GM06990 (cell line): ENCODE measurements around the gene B4GALNT4.
"Not testable (repeated sequence)": the region's sequence is repeated elsewhere in the genome, so short reads cannot be mapped to it uniquely, and the experiment has no call there.

ENCODE experiments used
- DNase-seq: peaks from one replicate; pipeline ENCODE4 v3.0.0-alpha.2; 2011; ENCODE audit not compliant: insufficient read length; ENCODE audit errors: extremely low read depth
- H3K27me3 ChIP-seq: replicated peaks from 2 replicates; pipeline ENCODE4 v1.6.0; 2011; ENCODE audit warnings: low read length; ENCODE audit not compliant: control insufficient read depth, insufficient read depth
- H3K36me3 ChIP-seq: 2 replicates; pipeline ENCODE4 v1.5.1; 2011; ENCODE audit warnings: low read length; ENCODE audit not compliant: control insufficient read depth, insufficient read depth
- H3K4me3 ChIP-seq: replicated peaks from 2 replicates; pipeline ENCODE4 v1.5.1; 2011; ENCODE audit warnings: low read depth, mild to moderate bottlenecking, control low read depth, low read length
- CTCF ChIP-seq: IDR thresholded peaks from 2 replicates; pipeline ENCODE4 v1.5.1; 2011; ENCODE audit warnings: low read length, control low read depth, mild to moderate bottlenecking, inconsistent platforms; ENCODE audit not compliant: insufficient read depth, poor library complexity, severe bottlenecking

B4GALNT4 gene

GRCh38 chr11:409008-409599 lies 39.8 kb downstream of the B4GALNT4 start:
- TF ChIP-seq CTCF: no peak
- H3K27me3 ChIP-seq: no peaks in the 10 kb centered on the region
- H3K4me3 ChIP-seq: no peak overlapping the region
- H3K36me3 ChIP-seq: no peaks in the 10 kb centered on the region
- DNase-seq: peak; percentile 8

- peak; percentile 14 for DNase-seq
- Histone ChIP-seq H3K27me3 (no peaks in the 10 kb centered on the region), H3K4me3 (no peak overlapping the region), H3K36me3 (no peaks in the 10 kb centered on the region)
- no peak for TF ChIP-seq CTCF
Observed at GRCh38 chr11:409600-410483, 40.5 kb downstream of the B4GALNT4 start.

GRCh38 chr11:410711-411110 lies 41.4 kb downstream of the B4GALNT4 start:
- H3K36me3 ChIP-seq, H3K27me3 ChIP-seq, DNase-seq, H3K4me3 ChIP-seq: not testable (repeated sequence)

- H3K4me3 ChIP-seq, H3K27me3 ChIP-seq, H3K36me3 ChIP-seq, DNase-seq: not testable (repeated sequence)
Observed at GRCh38 chr11:411520-411919, 42.2 kb downstream of the B4GALNT4 start.

- no peak overlapping the region for H3K4me3 ChIP-seq
- no peaks in the 10 kb centered on the region for H3K36me3 ChIP-seq
- DNase-seq: peak; percentile 12
- H3K27me3 ChIP-seq: no peaks in the 10 kb centered on the region; the same call in 1 of the 2 replicates
- TF ChIP-seq CTCF: no peak
Observed at GRCh38 chr11:412641-413119, 43.4 kb downstream of the B4GALNT4 start.

GRCh38 chr11:413120-414081 lies 44.1 kb downstream of the B4GALNT4 start:
- H3K36me3 ChIP-seq: no peaks in the 10 kb centered on the region
- H3K27me3 ChIP-seq: no peaks in the 10 kb centered on the region; the same call in 1 of the 2 replicates
- DNase-seq: peak; percentile 9
- H3K4me3 ChIP-seq: no peak overlapping the region
- TF ChIP-seq CTCF: no peak
